Thymus (tissue), 11 donors: ENCODE results near the gene LIMS2. TPM values are rescaled to one million over a fixed set of nuclear protein-coding genes. Genes with fewer than 3 reads are reported as not detected.

Experiments
- DNase-seq, 9 donors: peaks; one replicate each; pipeline ENCODE4 v3.0.0-alpha.2; 2013; ENCODE audit warnings: low spot score in 9 of 9, low read depth in 6 of 9, missing footprints in 1 of 9
- H3K27ac ChIP-seq, 2 donors: one replicate each; pipeline ENCODE4 v1.5.1; 2013; ENCODE audit warnings: control low read depth in 1 of 2, low read depth in 1 of 2, low read length in 1 of 2, mild to moderate bottlenecking in 1 of 2, moderate library complexity in 1 of 2
- H3K27me3 ChIP-seq, 2 donors: one replicate each; pipeline ENCODE4 v1.5.1; 2013; ENCODE audit warnings: low read length in 1 of 2; ENCODE audit not compliant: control insufficient read depth in 2 of 2, insufficient read depth in 1 of 2
- H3K36me3 ChIP-seq, 2 donors: one replicate each; pipeline ENCODE4 v1.5.1; 2013; ENCODE audit warnings: low read length in 1 of 2, mild to moderate bottlenecking in 1 of 2, moderate library complexity in 1 of 2; ENCODE audit not compliant: control insufficient read depth in 2 of 2, insufficient read depth in 2 of 2
- H3K4me1 ChIP-seq, 2 donors: one replicate each; pipeline ENCODE4 v1.5.1; 2013; ENCODE audit warnings: low read length in 2 of 2; ENCODE audit not compliant: control insufficient read depth in 2 of 2, insufficient read depth in 2 of 2
- H3K4me3 ChIP-seq, 2 donors: one replicate each; pipeline ENCODE4 v1.5.1; 2013; ENCODE audit warnings: low read length in 2 of 2, control low read depth in 1 of 2, mild to moderate bottlenecking in 1 of 2
- H3K9me3 ChIP-seq, 2 donors: one replicate each; pipeline ENCODE4 v1.5.1; 2013; ENCODE audit warnings: low read length in 1 of 2, mild to moderate bottlenecking in 1 of 2; ENCODE audit not compliant: control insufficient read depth in 2 of 2, insufficient read depth in 1 of 2
- WGBS: extraction: QIAGEN DNeasy Blood & Tissue Kit; methylation state at CpG from one replicate; pipeline ENCODE4 v1.1.7; 2013; 5-methylcytosine and 5-hydroxymethylcytosine counted together
- polyA plus RNA-seq: library from polyadenylated mRNA; stranded (reverse); fragments of 200-250 nt; gene quantifications from one replicate; pipeline ENCODE4 v1.2.3, GENCODE V29; 2013
- total RNA-seq: library from RNA; stranded (reverse); fragments of 120-200 nt; gene quantifications from one replicate; pipeline ENCODE4 v1.2.4, GENCODE V29; 2013
- donor health status: healthy.

The LIMS2 gene
- total and polyA plus RNA-seq, 2 donors, result 8.7 to 45.1 TPM

GRCh38 chr2:127615511-127616166 is 59.7 kb downstream of the LIMS2 start:
- peak overlapping the region; percentile 87 to 88 for H3K27ac ChIP-seq
- no peak overlapping the region for H3K4me3 ChIP-seq
- WGBS, result 7% methylated on average over 18 of the region's 18 CpGs
- peak in 7 of 9 donors; percentile 47 to 86 (median 60) for DNase-seq
- H3K9me3 ChIP-seq, result peaks cover 2 to 19% of the 10 kb centered on the region in 2 donors
- peaks cover 37 to 59% of the 10 kb centered on the region in 2 donors for H3K4me1 ChIP-seq
- no peaks in the 10 kb centered on the region for H3K27me3 ChIP-seq
- H3K36me3 ChIP-seq, result no peaks in the 10 kb centered on the region

GRCh38 chr2:127614731-127615130 is 60.6 kb downstream of the LIMS2 start:
- WGBS, result 92% methylated on average over 3 of the region's 3 CpGs
- no peak for DNase-seq
- Histone ChIP-seq H3K4me1 (peaks cover 35 to 57% of the 10 kb centered on the region in 2 donors), H3K27me3 (no peaks in the 10 kb centered on the region), H3K4me3 (no peak overlapping the region), H3K9me3 (peaks cover 2 to 19% of the 10 kb centered on the region in 2 donors), H3K36me3 (no peaks in the 10 kb centered on the region), H3K27ac (peak overlapping the region; percentile 36 to 87)

- Histone ChIP-seq H3K27ac (peak overlapping the region in 1 of 2 donors; percentile 87), H3K4me3 (no peak overlapping the region), H3K9me3 (peaks cover 2 to 19% of the 10 kb centered on the region in 2 donors), H3K27me3 (no peaks in the 10 kb centered on the region), H3K4me1 (peaks cover 34 to 57% of the 10 kb centered on the region in 2 donors), H3K36me3 (no peaks in the 10 kb centered on the region)
- DNase-seq, result no peak
- WGBS, result 99% methylated on average over 2 of the region's 2 CpGs
Observed at GRCh38 chr2:127614246-127614645, 61.1 kb downstream of the LIMS2 start.

- WGBS, result 97% methylated on average over 13 of the region's 13 CpGs
- H3K4me1 ChIP-seq, result peaks cover 38 to 59% of the 10 kb centered on the region in 2 donors
- peaks cover 2 to 19% of the 10 kb centered on the region in 2 donors for H3K9me3 ChIP-seq
- H3K27me3 ChIP-seq, result no peaks in the 10 kb centered on the region
- no peak for DNase-seq
- no peaks in the 10 kb centered on the region for H3K36me3 ChIP-seq
- H3K4me3 ChIP-seq, result no peak overlapping the region
- no peak overlapping the region for H3K27ac ChIP-seq
Observed at GRCh38 chr2:127612111-127612822, 63.1 kb downstream of the LIMS2 start.

GRCh38 chr2:127611076-127611925 is 64.0 kb downstream of the LIMS2 start:
- Histone ChIP-seq H3K27me3 (no peaks in the 10 kb centered on the region), H3K4me3 (no peak overlapping the region), H3K36me3 (no peaks in the 10 kb centered on the region), H3K4me1 (peaks cover 29 to 49% of the 10 kb centered on the region in 2 donors), H3K27ac (no peak overlapping the region), H3K9me3 (peaks cover 2 to 19% of the 10 kb centered on the region in 2 donors)
- DNase-seq, result no peak
- 98% methylated on average over 11 of the region's 11 CpGs for WGBS

GRCh38 chr2:127610561-127610960 is 64.8 kb downstream of the LIMS2 start:
- Histone ChIP-seq H3K9me3 (peaks cover 2 to 19% of the 10 kb centered on the region in 2 donors), H3K4me3 (no peak overlapping the region), H3K36me3 (no peaks in the 10 kb centered on the region), H3K27me3 (no peaks in the 10 kb centered on the region), H3K27ac (no peak overlapping the region), H3K4me1 (peaks cover 22 to 42% of the 10 kb centered on the region in 2 donors)
- no peak for DNase-seq
- WGBS, result 98% methylated on average over 1 of the region's 1 CpG

- no peaks in the 10 kb centered on the region for H3K27me3 ChIP-seq
- 98% methylated on average over 8 of the region's 8 CpGs for WGBS
- peaks cover 14 to 35% of the 10 kb centered on the region in 2 donors for H3K4me1 ChIP-seq
- no peaks in the 10 kb centered on the region for H3K36me3 ChIP-seq
- H3K4me3 ChIP-seq, result no peak overlapping the region
- DNase-seq, result no peak
- peaks cover 2 to 19% of the 10 kb centered on the region in 2 donors for H3K9me3 ChIP-seq
- H3K27ac ChIP-seq, result no peak overlapping the region
Observed at GRCh38 chr2:127609818-127610217, 65.5 kb downstream of the LIMS2 start.

- Histone ChIP-seq H3K27ac (no peak overlapping the region), H3K4me1 (peaks cover 11 to 32% of the 10 kb centered on the region in 2 donors), H3K36me3 (no peaks in the 10 kb centered on the region), H3K4me3 (no peak overlapping the region), H3K27me3 (no peaks in the 10 kb centered on the region), H3K9me3 (peaks cover 2 to 19% of the 10 kb centered on the region in 2 donors)
- WGBS, result 62% methylated on average over 24 of the region's 24 CpGs
- DNase-seq, result peak in 1 of 9 donors; percentile 41
Observed at GRCh38 chr2:127609031-127609751, 66.1 kb downstream of the LIMS2 start.
